Tibial nerve (tissue), 4 donors: ENCODE results near the gene CTSS.
A peak's percentile ranks its signal among the peaks of the same experiment; 100 is the strongest.

Experiments
- EP300 ChIP-seq, 2 donors: sonication (generic); formaldehyde crosslinking; IDR thresholded peaks; one replicate each; pipeline ENCODE4 v1.6.1; 2017; ENCODE audit warnings: antibody characterized with exemption in 2 of 2, mild to moderate bottlenecking in 1 of 2
- POLR2A ChIP-seq, 2 donors: fragments of 450-650 bp; IDR thresholded peaks; one replicate each; pipeline ENCODE4 v1.6.1; 2017; ENCODE audit warnings: antibody characterized with exemption in 2 of 2, mild to moderate bottlenecking in 2 of 2, moderate library complexity in 2 of 2
- TF ChIP-seq, protein P1 (sequence below), 5 experiments: fragments of 200-600 bp in 3 of 5; fragments of 450-650 bp in 2 of 5; sonication (generic) in 3 of 5; IDR thresholded peaks; one replicate each; pipeline ENCODE4 v1.5.1; 2016 to 2019; ENCODE audit warnings: antibody characterized with exemption in 5 of 5, mild to moderate bottlenecking in 3 of 5, moderate library complexity in 2 of 5

DNA sequence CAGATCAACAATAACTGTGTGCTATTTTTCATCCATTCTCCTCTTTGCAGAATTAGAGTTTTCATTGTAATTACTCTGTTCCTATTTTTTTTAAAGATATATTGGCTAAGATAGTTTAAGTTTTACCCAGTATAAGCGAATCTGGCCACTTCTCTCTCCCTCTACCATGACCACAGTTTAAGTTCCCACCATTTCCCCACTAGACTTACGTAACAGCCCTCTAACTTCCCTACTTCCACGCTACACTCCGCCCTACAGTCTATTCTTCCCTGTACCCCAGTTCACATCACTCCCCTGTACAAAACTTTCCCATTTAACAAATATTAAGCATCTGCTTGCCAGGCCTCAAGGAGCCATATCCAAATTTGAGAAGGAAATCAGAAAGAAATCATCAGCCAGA lies 26.0 kb upstream of the CTSS start:
- TF ChIP-seq, protein P1, sequence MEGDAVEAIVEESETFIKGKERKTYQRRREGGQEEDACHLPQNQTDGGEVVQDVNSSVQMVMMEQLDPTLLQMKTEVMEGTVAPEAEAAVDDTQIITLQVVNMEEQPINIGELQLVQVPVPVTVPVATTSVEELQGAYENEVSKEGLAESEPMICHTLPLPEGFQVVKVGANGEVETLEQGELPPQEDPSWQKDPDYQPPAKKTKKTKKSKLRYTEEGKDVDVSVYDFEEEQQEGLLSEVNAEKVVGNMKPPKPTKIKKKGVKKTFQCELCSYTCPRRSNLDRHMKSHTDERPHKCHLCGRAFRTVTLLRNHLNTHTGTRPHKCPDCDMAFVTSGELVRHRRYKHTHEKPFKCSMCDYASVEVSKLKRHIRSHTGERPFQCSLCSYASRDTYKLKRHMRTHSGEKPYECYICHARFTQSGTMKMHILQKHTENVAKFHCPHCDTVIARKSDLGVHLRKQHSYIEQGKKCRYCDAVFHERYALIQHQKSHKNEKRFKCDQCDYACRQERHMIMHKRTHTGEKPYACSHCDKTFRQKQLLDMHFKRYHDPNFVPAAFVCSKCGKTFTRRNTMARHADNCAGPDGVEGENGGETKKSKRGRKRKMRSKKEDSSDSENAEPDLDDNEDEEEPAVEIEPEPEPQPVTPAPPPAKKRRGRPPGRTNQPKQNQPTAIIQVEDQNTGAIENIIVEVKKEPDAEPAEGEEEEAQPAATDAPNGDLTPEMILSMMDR (IDR thresholded peaks at IDR 0.05): no peak
- TF ChIP-seq EP300 (IDR thresholded peaks at IDR 0.05) (peak in 1 of 2 donors; percentile 53), POLR2A (IDR thresholded peaks at IDR 0.05) (no peak)
